ENCODE measurements around the gene HK2.

DNA sequence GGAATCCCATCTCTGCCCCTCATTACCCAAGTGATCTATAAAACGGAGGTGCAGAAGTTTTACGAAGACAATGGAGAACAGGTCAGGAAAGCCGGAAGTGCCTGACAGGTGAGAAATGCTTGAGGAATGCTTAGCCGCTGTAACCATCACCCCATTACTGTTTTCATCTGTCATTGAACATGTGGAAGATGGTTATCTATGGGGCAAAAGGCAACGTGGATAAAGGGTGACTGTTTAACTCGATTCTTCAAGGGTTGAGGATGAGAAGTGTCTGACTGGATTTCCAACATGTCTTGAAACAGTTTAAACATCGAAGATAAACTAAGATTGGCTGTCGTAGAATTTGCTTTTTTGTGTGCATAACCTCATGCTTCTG is 17.3 kb downstream of the HK2 start:
- TF ChIP-seq EZH2 (IDR thresholded peaks at IDR 0.05; ENCODE audit: insufficient read depth, poor library complexity, severe bottlenecking) (no peak), EZH2phosphoT487 (IDR thresholded peaks at IDR 0.05; ENCODE audit: insufficient read depth, low read depth) (no peak)

Measured in GM23248 (cell line).